ENCODE data around the gene FADS2. TPM values are rescaled to one million over a fixed set of nuclear protein-coding genes. Genes with fewer than 3 reads are reported as not detected.
A peak's percentile ranks its signal among the peaks of the same experiment; 100 is the strongest.

The FADS2 gene
- total and polyA plus RNA-seq, 2 experiments from 2014 or later: 124 to 392 TPM

DNA sequence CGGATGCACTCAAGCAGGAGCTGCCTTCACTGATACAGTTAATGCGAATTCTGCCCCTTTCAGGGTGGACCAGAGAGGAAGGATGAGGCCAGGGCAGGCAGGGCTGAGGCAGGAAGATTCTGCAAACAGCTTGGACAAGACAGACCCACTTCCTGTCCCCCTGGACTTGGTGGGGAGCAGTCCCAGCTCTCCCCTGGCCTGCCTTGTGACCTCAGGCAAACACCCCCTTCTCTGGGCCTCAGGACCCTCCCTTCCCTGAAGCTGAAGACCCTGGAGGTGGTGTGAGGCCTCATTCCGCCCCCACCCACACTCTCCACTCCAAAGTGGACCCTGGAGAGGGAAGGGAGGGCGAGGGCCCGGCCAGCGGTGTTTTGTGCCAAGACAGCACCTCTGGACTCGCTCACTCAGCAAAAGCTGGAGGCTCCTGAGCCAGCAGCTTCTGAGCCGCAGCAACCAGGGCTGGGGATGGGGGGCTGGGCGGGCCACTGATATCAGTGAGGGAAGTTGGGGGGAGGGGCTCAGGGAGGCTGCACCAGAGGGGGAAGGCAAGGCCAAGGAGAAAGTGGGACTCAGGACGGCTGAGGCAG lies 80.7 kb downstream of the FADS2 start:
- Histone ChIP-seq H3K4me1 (ENCODE audit: insufficient read depth) (peaks cover 10% of the 10 kb centered on the region), H3K79me2 (replicated peaks; ENCODE audit: insufficient read depth) (no peaks in the 10 kb centered on the region), H3K36me3 (ENCODE audit: insufficient read depth) (no peaks in the 10 kb centered on the region; the same call in 1 of the 2 replicates), H2AFZ (no peak overlapping the region), H3K4me3 (no peak overlapping the region), H3K27ac (ENCODE audit: low read depth) (no peak overlapping the region), H3K4me2 (peak overlapping the region; percentile 71), H3K9me2 (ENCODE audit: insufficient read depth) (no peaks in the 10 kb centered on the region), H4K20me1 (replicated peaks; ENCODE audit: insufficient read depth) (no peaks in the 10 kb centered on the region), H3K27me3 (ENCODE audit: insufficient read depth) (no peaks in the 10 kb centered on the region), H3F3A (replicated peaks; ENCODE audit: low read depth) (no peaks in the 10 kb centered on the region)
- no peaks in the 10 kb centered on the region; the same call in 2 of the 3 replicates for H3K9me3 Mint-ChIP-seq
- H3K27me3 Mint-ChIP-seq (ENCODE audit: insufficient read depth, low read depth, poor library complexity): peaks cover 14% of the 10 kb centered on the region
- peak; percentile 37 for ATAC-seq
- H3K4me1 Mint-ChIP-seq: peaks cover 27% of the 10 kb centered on the region
- no peak overlapping the region for H3K27ac Mint-ChIP-seq
- TF ChIP-seq NANOG (IDR thresholded peaks at IDR 0.05; ENCODE audit: borderline replicate concordance): no peak
- no peak for TF ChIP-seq POLR2AphosphoS5 (IDR thresholded peaks at IDR 0.05; ENCODE audit: low read depth)
- TF ChIP-seq ZNF462 (CRISPR knock-in tag; IDR thresholded peaks at IDR 0.05): no peak
- TF ChIP-seq, protein P1, sequence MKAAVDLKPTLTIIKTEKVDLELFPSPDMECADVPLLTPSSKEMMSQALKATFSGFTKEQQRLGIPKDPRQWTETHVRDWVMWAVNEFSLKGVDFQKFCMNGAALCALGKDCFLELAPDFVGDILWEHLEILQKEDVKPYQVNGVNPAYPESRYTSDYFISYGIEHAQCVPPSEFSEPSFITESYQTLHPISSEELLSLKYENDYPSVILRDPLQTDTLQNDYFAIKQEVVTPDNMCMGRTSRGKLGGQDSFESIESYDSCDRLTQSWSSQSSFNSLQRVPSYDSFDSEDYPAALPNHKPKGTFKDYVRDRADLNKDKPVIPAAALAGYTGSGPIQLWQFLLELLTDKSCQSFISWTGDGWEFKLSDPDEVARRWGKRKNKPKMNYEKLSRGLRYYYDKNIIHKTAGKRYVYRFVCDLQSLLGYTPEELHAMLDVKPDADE (IDR thresholded peaks at IDR 0.05): no peak
- no peak for TF ChIP-seq ZNF114 (CRISPR knock-in tag; IDR thresholded peaks at IDR 0.05)
- H3K4me3 Mint-ChIP-seq: no peak overlapping the region; the same call in 2 of the 3 replicates
- DNase-seq (ENCODE audit: low spot score): peak; percentile 73
- no peaks in the 10 kb centered on the region for H3K36me3 Mint-ChIP-seq (ENCODE audit: low read depth)
